ENCODE results near the gene ATXN1.

The ATXN1 gene

DNA sequence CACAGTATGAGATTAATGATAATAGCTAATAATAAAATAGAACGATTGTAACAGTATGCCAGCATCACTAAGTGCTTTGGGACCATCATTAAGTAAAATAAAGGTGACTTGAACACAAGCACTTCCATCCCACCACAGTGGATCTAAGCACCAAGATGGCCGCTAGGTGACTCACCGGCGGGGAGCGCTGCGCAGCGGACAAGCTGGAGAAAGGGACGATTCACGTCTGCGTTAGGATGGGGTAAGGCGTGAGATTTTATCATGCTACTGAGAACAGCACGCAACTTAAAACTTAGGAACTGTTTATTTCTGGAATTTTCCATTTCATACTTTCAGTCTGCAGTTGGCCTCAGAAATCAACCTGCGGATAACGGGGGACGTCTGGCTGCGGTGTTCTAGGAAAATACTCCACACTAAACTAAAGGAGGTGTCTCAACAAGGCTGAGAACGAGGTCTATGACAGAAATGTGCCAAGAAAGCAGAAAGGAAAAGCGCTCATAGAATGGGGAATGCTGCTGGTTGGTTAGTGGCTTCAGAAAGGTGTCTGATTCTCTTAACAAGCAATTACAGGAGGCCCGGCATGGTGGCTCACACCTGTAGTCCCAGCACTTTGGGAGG, 408.3 kb downstream of the ATXN1 start:
- TF ChIP-seq CTCF (IDR thresholded peaks at IDR 0.05; ENCODE audit: insufficient read depth, low read length) (no peak), SPI1 (IDR thresholded peaks at IDR 0.05; ENCODE audit: borderline replicate concordance, low read depth) (no peak), GABPA (IDR thresholded peaks at IDR 0.05; ENCODE audit: low read depth) (no peak), POLR2AphosphoS5 (IDR thresholded peaks at IDR 0.05; ENCODE audit: low read depth) (no peak)
- TF ChIP-seq, protein P1, sequence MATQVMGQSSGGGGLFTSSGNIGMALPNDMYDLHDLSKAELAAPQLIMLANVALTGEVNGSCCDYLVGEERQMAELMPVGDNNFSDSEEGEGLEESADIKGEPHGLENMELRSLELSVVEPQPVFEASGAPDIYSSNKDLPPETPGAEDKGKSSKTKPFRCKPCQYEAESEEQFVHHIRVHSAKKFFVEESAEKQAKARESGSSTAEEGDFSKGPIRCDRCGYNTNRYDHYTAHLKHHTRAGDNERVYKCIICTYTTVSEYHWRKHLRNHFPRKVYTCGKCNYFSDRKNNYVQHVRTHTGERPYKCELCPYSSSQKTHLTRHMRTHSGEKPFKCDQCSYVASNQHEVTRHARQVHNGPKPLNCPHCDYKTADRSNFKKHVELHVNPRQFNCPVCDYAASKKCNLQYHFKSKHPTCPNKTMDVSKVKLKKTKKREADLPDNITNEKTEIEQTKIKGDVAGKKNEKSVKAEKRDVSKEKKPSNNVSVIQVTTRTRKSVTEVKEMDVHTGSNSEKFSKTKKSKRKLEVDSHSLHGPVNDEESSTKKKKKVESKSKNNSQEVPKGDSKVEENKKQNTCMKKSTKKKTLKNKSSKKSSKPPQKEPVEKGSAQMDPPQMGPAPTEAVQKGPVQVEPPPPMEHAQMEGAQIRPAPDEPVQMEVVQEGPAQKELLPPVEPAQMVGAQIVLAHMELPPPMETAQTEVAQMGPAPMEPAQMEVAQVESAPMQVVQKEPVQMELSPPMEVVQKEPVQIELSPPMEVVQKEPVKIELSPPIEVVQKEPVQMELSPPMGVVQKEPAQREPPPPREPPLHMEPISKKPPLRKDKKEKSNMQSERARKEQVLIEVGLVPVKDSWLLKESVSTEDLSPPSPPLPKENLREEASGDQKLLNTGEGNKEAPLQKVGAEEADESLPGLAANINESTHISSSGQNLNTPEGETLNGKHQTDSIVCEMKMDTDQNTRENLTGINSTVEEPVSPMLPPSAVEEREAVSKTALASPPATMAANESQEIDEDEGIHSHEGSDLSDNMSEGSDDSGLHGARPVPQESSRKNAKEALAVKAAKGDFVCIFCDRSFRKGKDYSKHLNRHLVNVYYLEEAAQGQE (IDR thresholded peaks at IDR 0.05; ENCODE audit: insufficient replicate concordance, low read depth), result no peak
- Histone ChIP-seq H3K27me3 (ENCODE audit: insufficient read depth, poor library complexity, severe bottlenecking) (no peaks in the 10 kb centered on the region), H3K4me3 (replicated peaks; ENCODE audit: insufficient read depth, low read length) (no peak overlapping the region), H3K27ac (replicated peaks) (no peak overlapping the region)
- DNase-seq (ENCODE audit: low read depth in 1 of 2, low spot score in 1 of 2), result no peak

- no peak overlapping the region for H3K4me3 ChIP-seq (replicated peaks; ENCODE audit: insufficient read depth, low read length)
- H3K27ac ChIP-seq (replicated peaks), result no peak overlapping the region
- DNase-seq (ENCODE audit: low read depth in 1 of 2, low spot score in 1 of 2), result no peak
- TF ChIP-seq CTCF (IDR thresholded peaks at IDR 0.05; ENCODE audit: insufficient read depth, low read length) (no peak), SPI1 (IDR thresholded peaks at IDR 0.05; ENCODE audit: borderline replicate concordance, low read depth) (no peak), GABPA (IDR thresholded peaks at IDR 0.05; ENCODE audit: low read depth) (no peak), POLR2AphosphoS5 (IDR thresholded peaks at IDR 0.05; ENCODE audit: low read depth) (no peak)
- TF ChIP-seq, protein P1 (IDR thresholded peaks at IDR 0.05; ENCODE audit: insufficient replicate concordance, low read depth), result no peak
- no peaks in the 10 kb centered on the region for H3K27me3 ChIP-seq (ENCODE audit: insufficient read depth, poor library complexity, severe bottlenecking)
Observed at GRCh38 chr6:16352258-16352635, 409.0 kb downstream of the ATXN1 start.

GRCh38 chr6:16349544-16349943, 411.7 kb downstream of the ATXN1 start:
- no peaks in the 10 kb centered on the region for H3K27me3 ChIP-seq (ENCODE audit: insufficient read depth, poor library complexity, severe bottlenecking)
- TF ChIP-seq GABPA (IDR thresholded peaks at IDR 0.05; ENCODE audit: low read depth) (no peak), POLR2AphosphoS5 (IDR thresholded peaks at IDR 0.05; ENCODE audit: low read depth) (no peak), CTCF (IDR thresholded peaks at IDR 0.05; ENCODE audit: insufficient read depth, low read length) (no peak), SPI1 (IDR thresholded peaks at IDR 0.05; ENCODE audit: borderline replicate concordance, low read depth) (no peak)
- TF ChIP-seq, protein P1 (IDR thresholded peaks at IDR 0.05; ENCODE audit: insufficient replicate concordance, low read depth), result no peak
- no peak for DNase-seq (ENCODE audit: low read depth in 1 of 2, low spot score in 1 of 2)
- no peak overlapping the region for H3K27ac ChIP-seq (replicated peaks)
- no peak overlapping the region for H3K4me3 ChIP-seq (replicated peaks; ENCODE audit: insufficient read depth, low read length)

Data from HL-60 (cell line).